HEK293T (cell line): ENCODE data around the gene COL26A1.

Experiments used
- CTCF ChIA-PET: fragments of 350-600 bp; formaldehyde crosslinking; extraction: SDS; loops from one replicate; lab custom pipeline; 2021; ENCODE audit warnings: antibody characterized with exemption, inconsistent platforms; lab: Yijun Ruan, JAX
- POLR2A ChIA-PET: fragments of 350-600 bp; formaldehyde crosslinking; extraction: SDS; loops from one replicate; lab custom pipeline; 2020; ENCODE audit warnings: antibody characterized with exemption, inconsistent platforms; lab: Yijun Ruan, JAX
- DNase-seq: peaks from one replicate; pipeline ENCODE4 v3.0.0; 2012; ENCODE audit warnings: mixed read lengths; ENCODE audit errors: extremely low spot score
- ARNT ChIP-seq: fragments of 450-650 bp; IDR thresholded peaks from 2 replicates; pipeline ENCODE4 v1.6.1; 2017; ENCODE audit warnings: mild to moderate bottlenecking
- BHLHE40 ChIP-seq: fragments of 450-650 bp; IDR thresholded peaks from 2 replicates; pipeline ENCODE4 v1.6.1; 2016; ENCODE audit warnings: mild to moderate bottlenecking, moderate library complexity, borderline replicate concordance
- CTBP1 ChIP-seq: fragments of 450-650 bp; IDR thresholded peaks from 2 replicates; pipeline ENCODE4 v1.6.1; 2016; ENCODE audit warnings: borderline replicate concordance
- ELF4 ChIP-seq: fragments of 450-650 bp; IDR thresholded peaks from 2 replicates; pipeline ENCODE4 v1.6.1; 2017; ENCODE audit warnings: antibody characterized with exemption
- FOXA1 ChIP-seq: fragments of 450-650 bp; IDR thresholded peaks from 2 replicates; pipeline ENCODE4 v1.6.1; 2016; ENCODE audit warnings: mild to moderate bottlenecking
- FOXK2 ChIP-seq: fragments of 450-650 bp; IDR thresholded peaks from 2 replicates; pipeline ENCODE4 v1.6.1; 2016; ENCODE audit warnings: mild to moderate bottlenecking
- FOXM1 ChIP-seq: fragments of 450-650 bp; IDR thresholded peaks from 2 replicates; pipeline ENCODE4 v1.6.1; 2017; ENCODE audit warnings: mild to moderate bottlenecking, borderline replicate concordance
- HDGF ChIP-seq: fragments of 450-650 bp; IDR thresholded peaks from 2 replicates; pipeline ENCODE4 v1.6.1; 2017; ENCODE audit warnings: antibody characterized with exemption, borderline replicate concordance
- L3MBTL2 ChIP-seq: fragments of 450-650 bp; conservative IDR thresholded peaks from 2 replicates; pipeline ENCODE4 v1.6.1; 2016; ENCODE audit warnings: mild to moderate bottlenecking
- LEF1 ChIP-seq: fragments of 450-650 bp; IDR thresholded peaks from 2 replicates; pipeline ENCODE4 v1.6.1; 2017; ENCODE audit warnings: mild to moderate bottlenecking, borderline replicate concordance
- NFRKB ChIP-seq: fragments of 450-650 bp; IDR thresholded peaks from 2 replicates; pipeline ENCODE4 v1.6.1; 2016; ENCODE audit warnings: mild to moderate bottlenecking, moderate library complexity
- SP1 ChIP-seq: fragments of 450-650 bp; IDR thresholded peaks from 2 replicates; pipeline ENCODE4 v1.6.1; 2017
- SUZ12 ChIP-seq: fragments of 450-650 bp; IDR thresholded peaks from 2 replicates; pipeline ENCODE4 v1.6.1; 2016; ENCODE audit warnings: mild to moderate bottlenecking
- TARDBP ChIP-seq: fragments of 450-650 bp; IDR thresholded peaks from 2 replicates; pipeline ENCODE4 v1.6.1; 2016
- ZNF384 ChIP-seq: fragments of 450-650 bp; IDR thresholded peaks from 2 replicates; pipeline ENCODE4 v1.6.1; 2016
- TF ChIP-seq, protein P1 (sequence below): fragments of 450-650 bp; IDR thresholded peaks from 2 replicates; pipeline ENCODE4 v1.6.1; 2016

The COL26A1 gene

DNA sequence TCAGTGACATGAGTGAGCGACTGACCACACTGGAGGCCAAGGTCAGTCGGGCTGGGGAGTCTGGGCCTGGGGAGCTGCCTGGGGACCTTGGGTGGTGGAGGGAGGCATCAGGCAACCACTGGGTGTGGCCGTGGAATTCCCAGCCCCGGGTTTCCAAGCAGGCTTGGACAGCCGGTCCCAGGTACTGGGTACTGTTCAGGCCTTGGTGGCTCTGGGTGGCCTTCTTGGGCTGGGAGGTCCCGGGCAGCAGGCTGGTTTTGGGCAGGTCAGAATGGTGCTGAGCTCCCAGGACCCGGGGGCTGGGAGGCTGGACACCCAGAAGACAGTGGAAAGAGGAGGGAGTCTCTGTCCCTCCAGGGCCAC, 170.4 kb downstream of the COL26A1 start:
- TF ChIP-seq BHLHE40 (no peak), HDGF (no peak), FOXA1 (no peak), ARNT (no peak), ELF4 (no peak), FOXM1 (no peak), LEF1 (no peak), L3MBTL2 (no peak), CTBP1 (no peak), FOXK2 (no peak), TARDBP (no peak)
- CTCF ChIA-PET, result no interaction called here
- DNase-seq, result no peak
- POLR2A ChIA-PET, result interaction anchor here (0.9 kb wide), 1 partner anchor 10 kb away, joined by 3 read pairs; no protein-coding TSS in a partner anchor

DNA sequence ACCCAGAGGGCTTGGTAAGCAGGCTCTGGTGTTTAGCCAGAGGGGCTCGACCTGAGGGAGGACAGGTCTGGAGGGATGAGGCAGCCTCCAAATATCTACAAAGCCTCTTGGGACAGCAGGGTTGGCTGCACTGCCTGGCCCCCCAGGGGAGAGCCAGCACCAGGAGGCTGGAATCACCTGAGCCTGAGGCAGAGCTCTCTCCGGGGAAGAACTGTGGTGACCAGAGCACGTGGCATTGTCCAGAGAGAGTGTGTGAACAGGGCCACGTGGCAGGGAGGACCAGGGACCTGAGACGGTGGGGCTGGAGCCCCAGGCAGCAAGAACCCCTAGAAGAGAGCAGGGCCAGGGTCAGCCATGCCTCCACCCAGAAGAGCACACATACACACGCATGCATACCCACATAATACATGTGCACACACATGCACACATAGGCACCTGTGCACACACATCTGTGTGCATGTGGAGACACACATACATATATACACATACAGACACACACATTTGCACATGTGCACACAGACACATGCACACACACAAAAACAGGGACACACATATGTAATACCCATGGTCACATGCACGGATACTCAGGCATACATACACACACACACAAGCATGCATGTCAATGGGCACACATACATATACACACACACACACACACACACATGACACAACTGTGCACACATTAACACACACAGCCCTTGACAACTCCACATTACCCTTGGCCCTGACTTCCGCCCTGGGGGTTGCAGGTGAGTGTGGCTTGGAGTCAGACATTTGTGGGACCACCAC, 171.5 kb downstream of the COL26A1 start:
- ChIA-PET CTCF (no interaction called here), POLR2A (no interaction called here)
- no peak for DNase-seq
- TF ChIP-seq ARNT (no peak), TARDBP (no peak), ELF4 (no peak), HDGF (no peak), LEF1 (no peak)

DNA sequence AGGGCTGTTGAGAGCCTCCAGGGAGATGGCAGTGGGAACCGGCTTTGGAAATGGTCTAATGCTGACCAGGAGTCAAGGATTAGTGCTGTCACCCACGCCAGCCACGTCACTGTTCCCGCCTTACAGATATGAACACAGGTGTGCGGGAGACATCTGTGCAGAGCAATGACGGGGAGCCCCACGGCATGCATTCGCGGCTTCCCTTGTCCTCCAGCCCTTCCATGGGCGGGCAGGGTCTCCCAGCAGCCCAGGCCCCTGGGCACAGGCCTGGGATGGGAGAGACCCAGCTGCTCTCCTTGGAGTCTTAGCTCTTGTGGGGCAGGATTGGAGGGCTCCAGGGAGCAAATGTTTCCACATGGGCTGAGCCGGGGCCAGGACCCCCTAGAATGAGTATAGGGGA, 172.2 kb downstream of the COL26A1 start:
- ChIA-PET POLR2A (no interaction called here), CTCF (no interaction called here)
- DNase-seq, result no peak
- TF ChIP-seq SUZ12 (no peak), BHLHE40 (no peak), FOXK2 (no peak), TARDBP (no peak), SP1 (no peak)

DNA sequence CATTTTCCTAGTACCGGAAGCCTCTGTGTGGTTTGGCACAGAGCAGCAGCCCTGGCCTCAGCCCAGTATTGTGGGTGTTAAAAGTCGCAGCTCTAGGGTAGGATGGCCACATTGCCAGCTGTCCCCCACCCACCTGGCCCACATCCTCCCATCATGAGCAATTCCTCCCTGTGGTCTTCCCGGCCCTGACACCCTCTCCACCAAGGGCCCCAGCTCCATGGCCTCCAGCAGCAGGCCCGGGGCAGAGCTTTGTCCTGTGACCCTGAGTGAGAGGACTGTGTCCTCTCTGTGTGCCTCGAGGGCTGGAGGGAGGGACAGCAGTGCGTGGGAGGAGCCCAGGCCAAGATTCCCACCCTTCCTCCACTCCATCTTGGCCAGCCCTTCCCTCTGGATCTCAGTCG, 172.7 kb downstream of the COL26A1 start:
- CTCF ChIA-PET, result interaction anchor here (0.6 kb wide), 1 partner anchor 71 kb away, joined by 4 read pairs; no protein-coding TSS in a partner anchor
- POLR2A ChIA-PET, result no interaction called here
- no peak for DNase-seq
- TF ChIP-seq ZNF384 (no peak), FOXM1 (no peak), L3MBTL2 (no peak), FOXA1 (no peak), SP1 (no peak), BHLHE40 (no peak), CTBP1 (no peak), ELF4 (no peak), TARDBP (no peak), HDGF (no peak), NFRKB (no peak), ARNT (no peak), LEF1 (no peak), FOXK2 (no peak), SUZ12 (no peak)
- TF ChIP-seq, protein P1, sequence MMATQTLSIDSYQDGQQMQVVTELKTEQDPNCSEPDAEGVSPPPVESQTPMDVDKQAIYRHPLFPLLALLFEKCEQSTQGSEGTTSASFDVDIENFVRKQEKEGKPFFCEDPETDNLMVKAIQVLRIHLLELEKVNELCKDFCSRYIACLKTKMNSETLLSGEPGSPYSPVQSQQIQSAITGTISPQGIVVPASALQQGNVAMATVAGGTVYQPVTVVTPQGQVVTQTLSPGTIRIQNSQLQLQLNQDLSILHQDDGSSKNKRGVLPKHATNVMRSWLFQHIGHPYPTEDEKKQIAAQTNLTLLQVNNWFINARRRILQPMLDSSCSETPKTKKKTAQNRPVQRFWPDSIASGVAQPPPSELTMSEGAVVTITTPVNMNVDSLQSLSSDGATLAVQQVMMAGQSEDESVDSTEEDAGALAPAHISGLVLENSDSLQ, result no peak

DNA sequence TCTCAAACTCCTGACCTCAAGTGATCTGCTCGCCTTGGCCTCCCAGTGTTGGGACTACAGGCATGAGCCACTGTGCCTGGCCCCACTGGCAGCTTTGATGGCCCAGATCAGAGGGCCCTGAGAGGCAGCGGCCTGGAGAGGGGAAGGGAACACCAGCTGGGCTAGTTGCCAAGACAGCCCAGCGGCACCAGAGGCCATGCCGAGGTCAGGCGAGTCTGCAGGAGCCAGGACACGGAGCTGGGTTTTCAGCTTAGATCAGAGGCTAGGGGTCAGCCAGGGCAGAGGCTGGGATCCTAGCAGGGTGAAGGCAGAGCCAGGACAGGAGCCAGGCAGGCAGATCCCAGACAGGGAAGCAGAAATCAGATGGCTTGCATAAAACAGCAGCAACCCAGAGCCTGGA, 173.6 kb downstream of the COL26A1 start:
- DNase-seq, result no peak
- CTCF ChIA-PET, result no interaction called here
- POLR2A ChIA-PET, result no interaction called here
- TF ChIP-seq NFRKB (no peak), SUZ12 (no peak), FOXA1 (no peak), ELF4 (no peak), CTBP1 (no peak), LEF1 (no peak), SP1 (no peak), HDGF (no peak), ZNF384 (no peak), TARDBP (no peak), FOXM1 (no peak), FOXK2 (no peak), ARNT (no peak), L3MBTL2 (no peak)
- TF ChIP-seq, protein P1, result no peak

- no peak for DNase-seq
- POLR2A ChIA-PET, result no interaction called here
- no peak for TF ChIP-seq FOXA1
- no peak for TF ChIP-seq FOXM1
- no peak for TF ChIP-seq HDGF
- no peak for TF ChIP-seq ZNF384
- TF ChIP-seq, protein P1, result no peak
- TF ChIP-seq NFRKB, result no peak
- TF ChIP-seq TARDBP, result no peak
- TF ChIP-seq BHLHE40, result no peak
- no peak for TF ChIP-seq SUZ12
- TF ChIP-seq FOXK2, result no peak
- TF ChIP-seq L3MBTL2, result no peak
- no peak for TF ChIP-seq ELF4
- TF ChIP-seq LEF1, result no peak
- CTCF ChIA-PET, result interaction anchor here (0.6 kb wide), 1 partner anchor 66 kb away, joined by 3 read pairs; no protein-coding TSS in a partner anchor
These were observed 174.0 kb downstream of the COL26A1 start for GRCh38 chr7:101536668-101537067.
